ENCODE results near the gene CALCB. TPM values are rescaled to one million over a fixed set of nuclear protein-coding genes. Genes with fewer than 3 reads are reported as not detected.
A peak's percentile ranks its signal among the peaks of the same experiment; 100 is the strongest.

The CALCB gene
- total RNA-seq, 1 experiment from 2014 or later: not detected

DNA sequence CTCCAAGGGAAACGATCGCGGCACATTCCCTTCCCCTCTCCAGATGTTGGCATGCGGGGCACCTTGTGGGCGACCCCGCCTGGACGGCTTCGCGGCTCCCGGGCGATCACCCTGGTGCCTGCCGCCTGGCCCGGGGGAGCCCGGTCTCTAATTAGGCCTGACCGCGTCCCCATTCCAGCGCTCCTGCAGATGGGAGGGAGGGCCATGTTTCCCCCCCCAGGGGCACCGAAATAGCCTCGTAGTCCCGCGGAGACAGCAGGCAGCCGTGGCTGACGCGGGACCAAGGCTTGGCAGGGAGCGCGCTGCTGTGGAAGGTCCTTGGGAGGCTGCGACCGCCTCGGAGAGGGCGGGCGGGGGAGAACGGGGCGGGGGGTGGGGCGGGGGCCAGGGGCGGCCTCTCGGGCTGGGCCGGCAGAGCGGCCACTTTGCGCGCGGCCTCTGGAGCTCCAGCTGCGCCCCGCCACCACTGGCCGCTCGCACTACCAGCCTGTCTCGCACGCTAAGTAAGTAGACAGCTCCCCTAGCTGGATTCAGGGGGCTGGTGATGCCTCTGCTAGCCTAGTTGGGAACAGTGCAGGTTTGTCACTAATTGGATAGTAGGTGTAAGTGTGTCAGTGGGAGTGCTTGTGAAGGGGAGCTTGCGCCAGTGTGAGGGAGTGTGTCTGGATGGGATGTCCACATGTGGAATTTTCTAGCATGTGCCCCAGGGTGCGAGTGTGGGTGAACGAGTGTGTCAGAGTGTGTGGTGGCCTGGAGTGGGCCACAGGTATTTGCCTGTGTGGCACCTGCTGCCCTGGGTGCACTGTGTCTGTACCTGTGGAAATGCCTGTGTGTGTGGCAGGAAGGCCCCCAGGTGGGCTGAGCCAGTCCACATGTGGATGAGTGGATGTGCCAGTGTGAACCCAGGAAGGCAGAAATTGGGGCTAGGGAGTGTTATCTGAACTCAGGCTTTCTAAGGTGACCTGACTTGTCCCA, 41.4 kb downstream of the CALCB start, which contains the start of gene INSC:
Gene INSC (plus strand): TSS at position 423 of the 975 bp plus-strand sequence. CDS start 34,252 bp downstream, outside the sequence.
- peak; percentile 58 for DNase-seq
- no peaks in the 10 kb centered on the region for H3K79me1 ChIP-seq (ENCODE audit: insufficient read depth, low read depth, low read length, poor library complexity, severe bottlenecking)
- no peaks in the 10 kb centered on the region for H3K36me3 Mint-ChIP-seq (ENCODE audit: insufficient read depth in 1 of 3, low read depth in 3 of 3)
- no peak within 1 kb of the TSS for H2BK12ac ChIP-seq (ENCODE audit: insufficient read length, low read depth, low read length)
- no CpG with 5 or more reads among the region's 50 CpGs for WGBS (ENCODE audit: extremely low coverage, insufficient read length, low lambda C conversion rate)
- H3K4me3 Mint-ChIP-seq: peak within 1 kb of the TSS; percentile 45 to 73
- H3K4me2 ChIP-seq (ENCODE audit: insufficient read depth, insufficient read length, low read length): peak within 1 kb of the TSS; percentile 36
- no peaks in the 10 kb centered on the region for H3K79me2 ChIP-seq (ENCODE audit: insufficient read depth, low read length)
- H4K20me1 ChIP-seq (ENCODE audit: control insufficient read depth, insufficient read depth, insufficient read length): no peaks in the 10 kb centered on the region
- H3K9me3 Mint-ChIP-seq: no peaks in the 10 kb centered on the region
- no peak within 1 kb of the TSS for H2BK5ac ChIP-seq (ENCODE audit: insufficient read length, low read length)
- no peaks in the 10 kb centered on the region for H3K9me3 ChIP-seq (ENCODE audit: control insufficient read depth, low read depth, low read length)
- H2AK5ac ChIP-seq (ENCODE audit: insufficient read length, low read length): no peak within 1 kb of the TSS
- H2BK15ac ChIP-seq (ENCODE audit: low read depth, low read length): no peak within 1 kb of the TSS; the same call in 1 of the 2 replicates
- H3K23ac ChIP-seq (ENCODE audit: insufficient read length, low read depth, low read length): no peak within 1 kb of the TSS
- H3K14ac ChIP-seq (ENCODE audit: insufficient read depth, low read length): peak within 1 kb of the TSS; percentile 55; the same call in 1 of the 2 replicates
- no peak within 1 kb of the TSS for H4K91ac ChIP-seq (ENCODE audit: insufficient read length, low read depth, low read length)
- no peak within 1 kb of the TSS for H3K27ac ChIP-seq (ENCODE audit: insufficient read length, low read depth, low read length)
- H3K4me1 ChIP-seq (ENCODE audit: insufficient read depth, low read length): no peaks in the 10 kb centered on the region
- H4K5ac ChIP-seq (ENCODE audit: insufficient read length, low read depth, low read length): no peak within 1 kb of the TSS
- H3K27me3 ChIP-seq (ENCODE audit: insufficient read depth, low read length): peaks cover 10% of the 10 kb centered on the region; the same call in 1 of the 2 replicates
- H2BK20ac ChIP-seq (ENCODE audit: low read depth, low read length, poor library complexity, severe bottlenecking): no peak within 1 kb of the TSS
- no peak within 1 kb of the TSS for H2AFZ ChIP-seq (ENCODE audit: low read length)
- H3K56ac ChIP-seq (ENCODE audit: insufficient read length, low read depth, low read length): no peak within 1 kb of the TSS
- no peak within 1 kb of the TSS for H3K9ac ChIP-seq (ENCODE audit: extremely low read depth, insufficient read length, low read length)
- peaks cover 66% of the 10 kb centered on the region for H3K27me3 Mint-ChIP-seq (ENCODE audit: low read depth)
- H3K27ac Mint-ChIP-seq: no peak within 1 kb of the TSS; a peak in 1 of 7 replicates
- TF ChIP-seq, protein P1, sequence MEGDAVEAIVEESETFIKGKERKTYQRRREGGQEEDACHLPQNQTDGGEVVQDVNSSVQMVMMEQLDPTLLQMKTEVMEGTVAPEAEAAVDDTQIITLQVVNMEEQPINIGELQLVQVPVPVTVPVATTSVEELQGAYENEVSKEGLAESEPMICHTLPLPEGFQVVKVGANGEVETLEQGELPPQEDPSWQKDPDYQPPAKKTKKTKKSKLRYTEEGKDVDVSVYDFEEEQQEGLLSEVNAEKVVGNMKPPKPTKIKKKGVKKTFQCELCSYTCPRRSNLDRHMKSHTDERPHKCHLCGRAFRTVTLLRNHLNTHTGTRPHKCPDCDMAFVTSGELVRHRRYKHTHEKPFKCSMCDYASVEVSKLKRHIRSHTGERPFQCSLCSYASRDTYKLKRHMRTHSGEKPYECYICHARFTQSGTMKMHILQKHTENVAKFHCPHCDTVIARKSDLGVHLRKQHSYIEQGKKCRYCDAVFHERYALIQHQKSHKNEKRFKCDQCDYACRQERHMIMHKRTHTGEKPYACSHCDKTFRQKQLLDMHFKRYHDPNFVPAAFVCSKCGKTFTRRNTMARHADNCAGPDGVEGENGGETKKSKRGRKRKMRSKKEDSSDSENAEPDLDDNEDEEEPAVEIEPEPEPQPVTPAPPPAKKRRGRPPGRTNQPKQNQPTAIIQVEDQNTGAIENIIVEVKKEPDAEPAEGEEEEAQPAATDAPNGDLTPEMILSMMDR (conservative IDR thresholded peaks at IDR 0.05): no peak
- H3K23me2 ChIP-seq (ENCODE audit: insufficient read length, low read depth, low read length, poor library complexity, severe bottlenecking): peaks cover 5% of the 10 kb centered on the region
- no peak within 1 kb of the TSS for H3K4ac ChIP-seq (ENCODE audit: low read depth, low read length)
- H3K18ac ChIP-seq (ENCODE audit: insufficient read length, low read depth, low read length): no peak within 1 kb of the TSS
- no peak within 1 kb of the TSS for H3T11ph ChIP-seq (ENCODE audit: low read length)
- H3K4me1 Mint-ChIP-seq: peaks cover 7 to 11% of the 10 kb centered on the region in 2 experiments
- no peak within 1 kb of the TSS for H2BK120ac ChIP-seq (ENCODE audit: low read depth, low read length, poor library complexity, severe bottlenecking)
- no peak within 1 kb of the TSS for H4K8ac ChIP-seq (replicated peaks; ENCODE audit: insufficient read length, low read depth, low read length)
